ENCODE data around the gene FAIM.

The FAIM gene

DNA sequence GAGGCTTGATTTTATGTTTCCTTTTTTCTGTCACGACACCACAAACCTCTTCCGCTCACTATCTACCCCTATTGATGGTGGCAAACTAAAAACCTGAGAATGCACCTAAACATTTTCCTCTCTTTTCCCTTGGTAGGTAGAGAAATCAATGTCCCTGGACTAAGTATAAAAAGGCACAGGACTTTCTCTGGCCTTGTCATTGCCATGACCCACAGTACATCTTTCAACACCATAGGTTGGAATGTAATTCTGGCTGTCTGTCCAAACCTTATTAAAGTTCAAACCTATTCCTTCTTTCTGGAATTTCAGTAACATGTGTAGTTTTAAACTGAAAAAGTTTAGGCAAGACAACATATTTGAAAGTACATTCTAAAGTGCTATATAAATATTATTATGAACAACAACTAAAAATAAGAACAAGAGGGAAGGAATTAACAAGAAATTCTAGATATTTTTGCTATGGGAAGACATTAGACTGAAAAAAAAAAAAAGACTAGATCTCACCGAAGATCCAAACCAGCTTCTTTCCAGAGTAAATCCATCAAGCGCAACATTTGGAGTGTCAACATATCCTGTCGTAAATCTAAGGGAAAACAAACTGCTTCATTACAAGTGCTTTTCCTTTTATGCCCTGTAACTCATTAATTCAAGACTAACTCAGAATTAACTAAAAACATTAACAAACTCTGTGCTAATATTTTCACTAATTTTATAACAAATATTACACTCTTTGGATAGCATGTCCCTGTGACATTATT lies 73.1 kb downstream of the FAIM start:
- DNase-seq = no peak

DNA sequence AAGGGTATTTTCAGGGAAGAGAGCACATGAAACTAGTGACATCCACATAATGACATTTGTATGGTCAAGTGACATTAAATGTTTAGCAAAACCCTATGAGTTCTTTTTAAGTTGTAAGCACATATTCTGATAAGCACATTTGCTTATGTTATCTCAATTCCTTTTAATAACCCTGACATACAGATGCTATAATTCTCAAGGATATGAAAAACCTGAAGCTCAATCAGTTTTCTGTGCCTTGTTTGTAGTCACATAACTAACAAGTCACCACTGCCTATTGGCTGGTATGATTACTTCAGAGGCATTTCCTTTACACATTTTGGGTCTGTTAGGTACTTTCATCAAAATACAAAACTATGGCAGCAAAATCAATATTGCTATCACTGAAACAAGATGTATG lies 74.1 kb downstream of the FAIM start:
- DNase-seq = no peak

Measured in NCI-H526 treated with DMSO at 0.1 percent for 48 hours (cell line).